Tracheal epithelial cell (primary cell): ENCODE data around the gene LRRN4. TPM values are rescaled to one million over a fixed set of nuclear protein-coding genes. Genes with fewer than 3 reads are reported as not detected.

Source experiments
- total RNA-seq: library from RNA; depleted of rRNA; stranded (reverse); fragments of >200 nt; gene quantifications from 2 replicates; pipeline ENCODE4 v1.2.1, GENCODE V29; 2014

Gene LRRN4
- under 0.01 and 16.6 TPM in 2 replicates for total RNA-seq

GRCh38 chr20:6053776-6054688 lies at the start of gene LRRN4:
Gene LRRN4, minus strand, starts transcription at chr20:6054060. Its CDS starts 1,261 bp downstream, at chr20:6052799.

Other genes starting within 250 kb of the LRRN4 start
- not detected in 2 replicates for gene CHGB, start 142.6 kb downstream of the LRRN4 start, total RNA-seq
- gene TRMT6, start 103.5 kb downstream of the LRRN4 start, total RNA-seq = 10.7 and 12.8 TPM in 2 replicates
- gene MCM8, start 103.4 kb downstream of the LRRN4 start, total RNA-seq = 4.0 and 5.1 TPM in 2 replicates
- 34.9 and 41.3 TPM in 2 replicates for gene CRLS1, start 47.9 kb downstream of the LRRN4 start, total RNA-seq
- gene FERMT1, start 69.0 kb upstream of the LRRN4 start, total RNA-seq = 69.5 and 82.7 TPM in 2 replicates